ENCODE results near the gene SMIM27.
"Not testable (repeated sequence)": the region's sequence is repeated elsewhere in the genome, so short reads cannot be mapped to it uniquely, and the experiment has no call there.

SMIM27 gene

GRCh38 chr9:32558408-32558934, 6.3 kb downstream of the SMIM27 start:
- DNase-seq, result no peak

DNA sequence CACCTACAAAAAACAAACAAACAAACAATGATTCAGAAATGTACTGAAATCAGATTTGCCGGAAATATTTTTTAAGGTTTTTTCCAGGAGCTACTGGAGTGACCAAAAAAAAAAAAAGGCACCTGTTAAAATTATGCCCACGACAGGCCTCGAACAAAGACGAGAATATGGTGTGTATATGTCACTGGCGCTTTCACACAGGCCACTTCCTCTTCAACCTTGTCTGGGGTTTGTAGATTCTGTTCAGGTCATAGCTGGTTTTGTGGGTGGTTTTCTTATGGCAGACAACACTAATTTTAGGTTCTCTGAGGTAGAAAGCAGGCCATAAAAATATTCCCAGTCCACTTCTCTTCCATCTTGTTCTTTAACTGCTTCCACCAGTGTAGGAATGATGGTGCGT, 13.8 kb downstream of the SMIM27 start:
- DNase-seq, result no peak

GRCh38 chr9:32566770-32567169, 14.6 kb downstream of the SMIM27 start:
- no peak for DNase-seq

DNA sequence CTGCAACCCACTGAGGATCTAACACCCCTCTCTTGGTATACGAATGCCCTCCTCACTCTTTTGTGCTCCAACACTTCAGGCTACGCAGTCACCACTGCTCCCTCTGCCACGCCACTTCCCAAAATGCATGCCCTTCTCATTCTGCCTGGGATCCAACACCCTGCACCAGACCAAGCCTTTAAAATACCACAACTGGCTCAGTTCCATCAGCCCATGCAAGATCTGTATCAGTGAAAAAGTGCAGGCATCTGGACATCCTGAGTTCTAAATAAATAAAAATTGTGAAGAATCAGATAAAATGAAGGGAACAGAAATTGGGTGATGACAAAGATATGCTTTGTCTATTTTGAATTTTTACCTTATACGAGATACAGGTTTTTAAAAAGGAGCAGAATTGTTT, 18.1 kb downstream of the SMIM27 start:
- DNase-seq, result no peak

DNA sequence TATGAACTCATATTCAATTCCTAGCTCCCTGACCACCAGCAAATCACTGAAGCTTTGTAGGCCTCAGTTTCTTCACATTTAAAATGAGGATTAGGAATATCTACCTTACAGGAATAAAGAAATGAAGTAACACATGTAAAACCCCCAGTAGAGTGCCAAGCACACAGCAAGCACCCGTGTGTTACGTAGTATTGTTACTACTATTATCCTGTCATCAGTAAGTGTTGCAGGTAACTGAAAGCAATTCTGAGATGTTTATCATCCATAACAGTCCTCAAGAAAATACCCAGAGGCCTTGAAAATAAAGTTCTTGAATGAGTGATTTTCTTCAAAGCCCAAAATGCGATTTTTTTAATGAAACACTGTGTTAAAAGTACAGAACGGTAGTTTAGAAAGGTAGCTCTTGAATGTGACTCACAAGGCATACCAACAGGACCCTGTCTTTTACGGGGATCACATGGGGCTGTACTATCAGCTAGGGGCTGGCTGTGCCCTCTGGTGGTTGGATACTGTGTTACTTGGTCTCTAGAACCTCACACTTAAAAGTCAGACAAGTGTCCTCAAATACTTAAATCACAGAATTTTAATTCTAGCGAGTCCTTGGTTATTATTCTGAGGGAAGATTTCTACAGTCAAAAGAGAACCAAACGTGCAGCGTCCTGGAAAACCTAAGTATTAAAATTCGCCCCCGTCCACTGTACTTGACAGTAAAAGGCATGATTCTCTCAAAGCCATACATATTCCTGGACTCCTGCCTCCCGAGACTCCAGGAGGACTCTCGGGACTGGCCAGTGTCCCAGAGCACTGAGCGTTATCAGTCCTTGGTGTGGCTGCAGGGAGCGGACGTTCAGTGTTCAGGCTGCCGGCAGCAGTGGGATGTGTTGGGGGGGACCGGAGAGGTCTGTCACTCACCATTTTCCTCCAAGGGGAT, 20.1 kb downstream of the SMIM27 start:
- peak; percentile 69 to 75 for DNase-seq

- peak; percentile 95 to 96 for DNase-seq
Observed at GRCh38 chr9:32572900-32573523, 20.9 kb downstream of the SMIM27 start, which contains the start of gene NDUFB6. NDUFB6 (minus strand) TSS chr9:32573159; CDS start chr9:32573060, 99 bp downstream.

DNA sequence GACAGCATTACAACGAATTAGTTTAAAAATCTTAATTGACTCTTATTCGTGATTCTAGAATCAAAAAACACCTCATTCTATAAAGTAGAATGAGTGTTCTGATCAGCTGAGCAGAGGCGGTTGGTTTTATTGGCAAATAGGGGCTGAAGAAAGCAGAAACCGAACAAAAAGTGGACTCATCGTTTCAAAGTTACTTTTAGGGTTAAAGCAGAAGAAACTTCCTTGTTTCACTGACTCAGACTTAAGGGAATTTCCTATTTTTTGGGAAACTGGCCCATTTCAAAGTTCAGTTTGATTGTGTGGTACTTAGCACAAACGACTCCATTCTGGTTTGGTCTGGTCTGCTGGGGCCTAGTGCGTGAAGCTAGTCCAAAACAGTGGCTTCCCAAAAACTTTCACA, 21.7 kb downstream of the SMIM27 start:
- no peak for DNase-seq

GRCh38 chr9:32574858-32575257, 22.7 kb downstream of the SMIM27 start:
- no peak for DNase-seq

DNA sequence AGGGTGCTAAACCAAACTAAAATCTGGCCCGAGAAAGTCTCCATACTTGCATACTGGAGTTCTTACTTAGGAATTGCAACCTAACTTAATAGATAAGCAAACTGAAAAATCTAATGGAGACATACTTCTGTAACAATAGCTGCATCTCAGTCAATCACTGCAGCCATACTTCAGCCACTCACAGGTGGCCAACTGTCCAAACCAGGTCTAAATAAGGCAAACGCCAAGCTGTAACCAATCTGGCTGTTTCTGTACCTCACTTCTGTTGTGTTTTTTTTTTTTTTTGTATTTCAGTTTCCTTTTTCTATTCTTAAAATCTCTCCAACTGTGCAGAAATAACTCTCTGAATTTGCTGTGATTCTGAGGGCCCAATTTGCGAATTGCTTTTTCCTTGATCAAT, 25.2 kb downstream of the SMIM27 start:
- no peak for DNase-seq

DNA sequence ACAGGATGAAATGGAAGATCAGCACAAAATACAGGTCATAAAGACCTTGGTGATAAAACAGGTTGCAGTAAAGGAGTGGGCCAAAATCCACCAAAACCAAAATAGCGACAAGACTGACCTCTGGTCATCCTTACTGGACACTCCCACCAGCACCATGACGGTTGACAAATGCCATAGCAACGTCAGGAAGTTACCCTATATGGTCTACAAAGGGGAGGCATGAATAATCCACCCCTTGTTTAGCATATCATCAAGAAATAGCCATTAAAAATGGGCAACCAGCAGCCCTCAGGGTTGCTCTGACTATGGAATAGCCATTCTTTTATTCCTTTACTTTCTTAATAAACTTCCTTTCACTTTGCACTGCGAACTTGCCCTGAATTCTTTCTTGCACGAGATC, 26.8 kb downstream of the SMIM27 start:
- DNase-seq, result no peak

DNA sequence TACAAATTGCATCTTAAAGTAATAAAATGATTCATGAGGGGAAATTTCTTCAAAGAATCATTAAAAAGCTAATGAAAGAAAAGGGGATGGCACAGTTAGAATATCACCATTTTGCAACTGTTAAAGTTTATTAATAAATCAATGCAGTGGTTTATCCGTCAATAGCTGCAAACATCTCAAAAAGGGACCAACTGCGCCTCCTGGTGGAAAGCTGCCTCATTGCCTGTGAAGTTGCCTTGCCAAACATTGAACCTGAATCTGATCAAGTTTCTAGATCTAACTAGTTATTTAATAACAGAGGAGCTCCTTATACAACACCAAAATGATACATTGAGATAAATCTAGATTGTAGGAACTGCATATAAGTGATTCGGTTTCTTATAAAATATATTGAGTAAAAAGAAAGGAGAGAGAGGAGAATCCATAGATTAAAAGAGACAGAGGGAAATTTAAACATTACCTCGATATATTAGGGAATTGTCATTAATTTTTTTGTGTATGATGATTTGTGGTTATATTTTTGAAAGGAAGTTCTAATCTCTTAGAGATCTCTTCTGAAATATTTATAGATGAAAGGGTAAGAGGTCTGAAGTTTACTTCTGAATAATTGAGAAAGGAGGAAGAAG, 27.7 kb downstream of the SMIM27 start:
- DNase-seq, result peak; percentile 60 to 65

GRCh38 chr9:32580631-32581300, 28.6 kb downstream of the SMIM27 start:
- DNase-seq, result no peak

GRCh38 chr9:32581512-32582143, 29.5 kb downstream of the SMIM27 start:
- peak; percentile 69 to 75 for DNase-seq

DNA sequence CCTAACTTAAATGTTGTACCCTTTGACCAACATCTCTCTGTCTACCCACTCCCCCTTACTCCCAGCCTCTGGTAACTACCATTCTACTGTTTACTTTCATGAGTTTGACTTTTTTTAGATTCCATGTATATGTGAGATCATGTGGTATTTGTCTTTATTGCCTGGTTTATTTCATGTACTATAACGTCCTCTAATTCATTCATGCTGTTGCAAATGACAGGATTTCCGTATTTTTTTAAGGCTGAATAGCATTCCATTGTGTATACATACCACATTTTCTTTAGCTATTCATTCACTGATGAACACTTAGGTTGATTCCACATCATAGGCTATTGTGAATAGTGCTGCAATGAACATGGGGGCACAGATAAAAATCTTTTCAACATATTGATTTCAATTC, 32.7 kb downstream of the SMIM27 start:
- no peak for DNase-seq

GRCh38 chr9:32587901-32588300, 35.8 kb downstream of the SMIM27 start:
- no peak for DNase-seq

DNA sequence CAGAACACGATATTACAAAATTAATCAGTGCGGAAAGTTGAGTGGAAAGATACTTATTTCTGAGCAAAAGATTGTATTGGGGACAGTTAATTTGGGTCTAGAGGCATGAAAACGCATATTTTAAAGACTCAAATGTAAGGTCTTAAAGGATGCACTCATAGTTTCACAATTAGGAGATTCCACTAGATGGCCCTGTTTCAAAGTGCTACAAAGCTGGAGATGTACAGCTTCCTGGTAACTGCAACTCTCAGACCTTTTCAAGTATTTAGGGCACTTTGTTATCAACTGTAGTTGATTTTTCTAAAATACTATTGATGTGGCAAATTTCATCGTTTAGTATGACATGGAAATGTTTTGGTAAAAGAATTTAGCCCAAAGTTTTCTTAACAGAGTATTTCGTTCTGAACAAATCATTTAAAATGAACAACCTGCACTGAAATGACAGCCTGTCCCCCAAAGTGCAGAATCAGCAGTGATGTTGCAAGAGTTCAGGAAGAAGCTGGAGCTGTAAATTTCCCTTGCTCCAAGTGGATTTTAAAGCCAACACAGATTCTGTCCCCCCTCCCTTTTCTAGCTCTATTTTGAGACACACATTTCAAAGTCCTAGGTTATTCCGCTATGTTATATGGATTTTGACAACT, 37.1 kb downstream of the SMIM27 start:
- peak; percentile 13 to 46 for DNase-seq

DNA sequence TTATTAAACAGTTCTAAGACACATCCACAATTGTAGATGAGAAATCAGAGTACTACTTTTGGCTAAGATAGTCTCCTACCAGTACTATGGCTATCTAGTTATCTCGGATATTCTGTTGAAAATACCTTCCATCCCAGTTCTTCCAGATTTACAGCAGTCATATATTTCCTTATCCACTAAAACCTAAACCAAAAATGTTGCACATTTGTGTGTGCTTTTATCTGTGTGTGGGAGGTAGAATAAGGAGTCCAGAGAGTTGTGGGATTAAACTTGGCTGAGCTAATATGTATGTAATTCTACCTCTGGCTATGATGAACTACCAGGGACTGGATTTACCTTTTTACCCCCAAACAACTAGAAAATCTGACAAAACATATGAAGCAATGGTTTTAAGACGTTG, 38.3 kb downstream of the SMIM27 start:
- no peak for DNase-seq

GRCh38 chr9:32590898-32591297, 38.8 kb downstream of the SMIM27 start:
- DNase-seq, result no peak

GRCh38 chr9:32596096-32596865, 44.2 kb downstream of the SMIM27 start:
- DNase-seq, result no peak

- DNase-seq, result no peak
Observed at GRCh38 chr9:32596936-32597335, 44.8 kb downstream of the SMIM27 start.

DNA sequence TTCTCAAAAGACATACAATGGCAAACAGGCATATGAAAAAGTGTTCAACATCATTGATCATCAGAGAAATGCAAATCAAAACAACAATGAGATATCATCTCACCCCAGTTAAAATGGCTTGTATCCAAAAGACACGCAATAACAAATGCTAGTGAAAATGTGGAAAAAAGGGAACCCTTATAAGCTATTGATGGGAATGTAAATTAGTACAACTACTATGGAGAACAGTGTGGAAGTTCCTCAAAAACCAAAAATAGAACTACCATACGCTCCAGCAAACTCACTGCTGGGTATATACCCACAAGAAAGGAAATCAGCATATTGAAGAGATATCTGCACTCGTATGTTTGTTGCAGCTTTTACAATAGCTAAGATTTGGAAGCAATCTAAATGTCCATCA, 46.9 kb downstream of the SMIM27 start:
- DNase-seq, result not testable (repeated sequence)

All from NCI-H2081 (cell line).